Neuronal stem cell (in vitro differentiated cells): Measurements from ENCODE around the gene VPS51.
A peak's percentile ranks its signal among the peaks of the same experiment; 100 is the strongest.

Source experiments
- DNase-seq: peaks from one replicate; pipeline ENCODE4 v3.0.0-alpha.2; 2013; ENCODE audit warnings: low spot score
- H2AFZ ChIP-seq: one replicate; pipeline ENCODE4 v1.6.1; 2013; ENCODE audit warnings: mild to moderate bottlenecking, low read length, inconsistent platforms
- H2AK5ac ChIP-seq: 2 replicates; pipeline ENCODE4 v1.6.1; 2013; ENCODE audit warnings: low read depth, mild to moderate bottlenecking, inconsistent platforms, low read length, moderate library complexity, mixed read lengths
- H2BK120ac ChIP-seq: 2 replicates; pipeline ENCODE4 v1.6.1; 2013; ENCODE audit warnings: low read depth, mild to moderate bottlenecking, inconsistent platforms, low read length, moderate library complexity, mixed read lengths
- H2BK12ac ChIP-seq: one replicate; pipeline ENCODE4 v1.6.1; 2013; ENCODE audit warnings: low read length, inconsistent platforms
- H2BK15ac ChIP-seq: 2 replicates; pipeline ENCODE4 v1.6.1; 2013; ENCODE audit warnings: mild to moderate bottlenecking, low read length, inconsistent platforms, mixed read lengths
- H2BK5ac ChIP-seq: one replicate; pipeline ENCODE4 v1.6.1; 2013; ENCODE audit warnings: inconsistent platforms, mild to moderate bottlenecking, low read length, moderate library complexity
- H3K14ac ChIP-seq: one replicate; pipeline ENCODE4 v1.6.1; 2013; ENCODE audit warnings: low read length, inconsistent platforms
- H3K18ac ChIP-seq: 2 replicates; pipeline ENCODE4 v1.6.1; 2013; ENCODE audit warnings: low read length, inconsistent platforms
- H3K23ac ChIP-seq: 2 replicates; pipeline ENCODE4 v1.6.1; 2013; ENCODE audit warnings: low read depth, mild to moderate bottlenecking, mixed read lengths, low read length, inconsistent platforms; ENCODE audit not compliant: poor library complexity
- H3K27ac ChIP-seq: replicated peaks from 3 replicates; pipeline ENCODE4 v1.5.1; 2013; ENCODE audit warnings: low read length, inconsistent platforms
- H3K27me3 ChIP-seq, 3 experiments: 2 replicates each; pipeline ENCODE4 v1.6.1; 2013; ENCODE audit warnings: low read length in 3 of 3, mild to moderate bottlenecking in 2 of 3, inconsistent platforms in 1 of 3, low read depth in 1 of 3, mixed read lengths in 1 of 3, moderate library complexity in 1 of 3; ENCODE audit not compliant: control insufficient read depth in 3 of 3, insufficient read depth in 3 of 3
- H3K36me3 ChIP-seq, 2 donors: replicated peaks in 1 of 2; 2 replicates each; pipeline ENCODE4 v1.6.1; 2013; ENCODE audit warnings: low read length in 2 of 2; ENCODE audit not compliant: control insufficient read depth in 2 of 2, insufficient read depth in 2 of 2
- H3K4ac ChIP-seq: 2 replicates; pipeline ENCODE4 v1.6.1; 2013; ENCODE audit warnings: inconsistent platforms, mild to moderate bottlenecking, low read length, moderate library complexity
- H3K4me1 ChIP-seq, 2 donors: 1 replicate in 1 of 2; 2 replicates in 1 of 2; pipeline ENCODE4 v1.6.1; 2013; ENCODE audit warnings: low read length in 2 of 2, low read depth in 1 of 2; ENCODE audit not compliant: control insufficient read depth in 2 of 2, insufficient read depth in 1 of 2
- H3K4me2 ChIP-seq: one replicate; pipeline ENCODE4 v1.6.1; 2013; ENCODE audit warnings: mild to moderate bottlenecking, low read length, inconsistent platforms; ENCODE audit not compliant: insufficient read depth, poor library complexity, severe bottlenecking
- H3K4me3 ChIP-seq, 2 donors: 2 replicates each; pipeline ENCODE4 v1.5.1; 2013; ENCODE audit warnings: low read length in 2 of 2, mild to moderate bottlenecking in 2 of 2, inconsistent platforms in 1 of 2, moderate library complexity in 1 of 2
- H3K79me1 ChIP-seq: one replicate; pipeline ENCODE4 v1.6.1; 2013; ENCODE audit warnings: low read depth, mild to moderate bottlenecking, inconsistent platforms, low read length, moderate library complexity
- H3K9ac ChIP-seq: one replicate; pipeline ENCODE4 v1.6.1; 2013; ENCODE audit warnings: mild to moderate bottlenecking, low read depth, low read length, inconsistent platforms; ENCODE audit not compliant: poor library complexity
- H3K9me3 ChIP-seq, 2 donors: replicated peaks in 1 of 2; 2 replicates each; pipeline versions ENCODE3 to v1.6.1; 2013; ENCODE audit warnings: low read length in 2 of 2, mild to moderate bottlenecking in 2 of 2, inconsistent platforms in 1 of 2, low read depth in 1 of 2, mixed read lengths in 1 of 2, moderate library complexity in 1 of 2; ENCODE audit not compliant: control insufficient read depth in 2 of 2, insufficient read depth in 1 of 2
- H4K8ac ChIP-seq: one replicate; pipeline ENCODE4 v1.6.1; 2013; ENCODE audit warnings: low read depth, mild to moderate bottlenecking, inconsistent platforms, low read length, moderate library complexity
- H4K91ac ChIP-seq: one replicate; pipeline ENCODE4 v1.6.1; 2013; ENCODE audit warnings: low read length, low read depth, mild to moderate bottlenecking, inconsistent platforms; ENCODE audit not compliant: poor library complexity
- WGBS, 2 donors: extraction: QIAGEN DNeasy Blood & Tissue Kit; methylation state at CpG; one replicate each; pipeline ENCODE4 v1.1.7; 2013; ENCODE audit warnings: missing lambda C conversion rate in 2 of 2, mixed read lengths in 1 of 2; ENCODE audit not compliant: insufficient read length in 2 of 2, insufficient replicate concordance in 1 of 2; ENCODE audit errors: extremely low coverage in 2 of 2; 5-methylcytosine and 5-hydroxymethylcytosine counted together

Gene VPS51

DNA sequence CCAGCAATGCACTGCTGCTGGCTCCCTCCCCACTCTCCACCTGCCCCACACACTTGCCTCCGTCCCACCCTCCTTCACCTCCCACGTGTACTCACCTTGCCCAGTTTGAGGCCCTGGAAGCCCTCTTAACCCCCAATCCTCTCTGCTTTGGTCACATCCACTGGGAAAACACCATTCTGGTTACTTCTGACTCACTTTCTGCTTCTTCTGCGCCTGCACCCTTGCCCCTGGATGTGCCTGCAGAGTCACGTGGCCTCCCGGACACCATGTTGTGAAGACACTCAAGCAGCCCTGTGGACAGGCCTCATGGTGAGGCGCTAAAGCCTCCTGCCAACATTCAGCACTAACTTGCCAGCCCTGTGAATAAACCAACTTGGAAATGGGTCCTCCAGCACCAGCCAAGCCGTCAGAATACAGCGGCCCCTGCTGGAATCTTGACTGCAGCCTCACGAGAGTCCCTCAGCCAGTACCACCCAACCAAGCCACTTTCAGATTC is 35.1 kb upstream of the VPS51 start:
- no peak overlapping the region for H2BK120ac ChIP-seq
- no peak overlapping the region for H3K27ac ChIP-seq
- H3K27me3 ChIP-seq, result peaks cover 0 to 3% (median 0%) of the 10 kb centered on the region in 3 experiments
- H3K4me1 ChIP-seq, result no peaks in the 10 kb centered on the region
- no peak overlapping the region for H4K91ac ChIP-seq
- H3K4me2 ChIP-seq, result no peak overlapping the region
- no peak overlapping the region for H3K23ac ChIP-seq
- H3K14ac ChIP-seq, result no peak overlapping the region
- no peak overlapping the region for H2BK12ac ChIP-seq
- WGBS, 2 donors, result no CpG with 5 or more reads among the region's 9 CpGs
- H2AFZ ChIP-seq, result no peak overlapping the region
- H2AK5ac ChIP-seq, result peak overlapping the region; percentile 20
- H3K9ac ChIP-seq, result no peak overlapping the region
- no peak overlapping the region for H2BK15ac ChIP-seq
- peak overlapping the region; percentile 19 for H2BK5ac ChIP-seq
- no peak for DNase-seq
- peaks cover 3% of the 10 kb centered on the region for H3K79me1 ChIP-seq
- no peak overlapping the region for H3K4ac ChIP-seq
- H3K4me3 ChIP-seq, result no peak overlapping the region
- H3K36me3 ChIP-seq, result no peaks in the 10 kb centered on the region
- peak overlapping the region; percentile 7 for H4K8ac ChIP-seq
- no peaks in the 10 kb centered on the region for H3K9me3 ChIP-seq
- peak overlapping the region; percentile 78 for H3K18ac ChIP-seq

GRCh38 chr11:65063532-65063931 is 32.5 kb upstream of the VPS51 start:
- Histone ChIP-seq H4K8ac (no peak overlapping the region), H3K18ac (peak overlapping the region; percentile 9), H3K4me1 (peaks cover 9 to 11% of the 10 kb centered on the region in 2 donors), H2BK12ac (no peak overlapping the region), H2AFZ (no peak overlapping the region), H3K9me3 (no peaks in the 10 kb centered on the region), H2BK120ac (no peak overlapping the region), H3K27me3 (no peaks in the 10 kb centered on the region), H3K36me3 (no peaks in the 10 kb centered on the region), H3K27ac (no peak overlapping the region), H2BK15ac (no peak overlapping the region), H3K4me3 (no peak overlapping the region), H4K91ac (no peak overlapping the region), H3K4ac (no peak overlapping the region), H2AK5ac (no peak overlapping the region), H3K9ac (no peak overlapping the region), H3K4me2 (no peak overlapping the region), H3K23ac (no peak overlapping the region), H2BK5ac (no peak overlapping the region), H3K79me1 (no peaks in the 10 kb centered on the region), H3K14ac (no peak overlapping the region)
- WGBS, 2 donors, result no CpG with 5 or more reads among the region's 3 CpGs
- no peak for DNase-seq

GRCh38 chr11:65064847-65065240 is 31.2 kb upstream of the VPS51 start:
- H3K79me1 ChIP-seq, result no peaks in the 10 kb centered on the region
- H3K14ac ChIP-seq, result no peak overlapping the region
- no CpG with 5 or more reads among the region's 4 CpGs for WGBS, 2 donors
- H4K8ac ChIP-seq, result no peak overlapping the region
- no peaks in the 10 kb centered on the region for H3K9me3 ChIP-seq
- no peak overlapping the region for H3K4me2 ChIP-seq
- no peak overlapping the region for H2BK120ac ChIP-seq
- no peak overlapping the region for H3K4me3 ChIP-seq
- H3K4ac ChIP-seq, result no peak overlapping the region
- no peak overlapping the region for H2BK5ac ChIP-seq
- H3K27me3 ChIP-seq, result no peaks in the 10 kb centered on the region
- no peak overlapping the region for H2AFZ ChIP-seq
- no peak overlapping the region for H3K9ac ChIP-seq
- H2BK15ac ChIP-seq, result no peak overlapping the region
- H2AK5ac ChIP-seq, result no peak overlapping the region
- H4K91ac ChIP-seq, result no peak overlapping the region
- H3K18ac ChIP-seq, result no peak overlapping the region
- no peak overlapping the region for H3K23ac ChIP-seq
- H3K36me3 ChIP-seq, result no peaks in the 10 kb centered on the region
- peaks cover 9 to 11% of the 10 kb centered on the region in 2 donors for H3K4me1 ChIP-seq
- no peak overlapping the region for H3K27ac ChIP-seq
- H2BK12ac ChIP-seq, result no peak overlapping the region
- DNase-seq, result no peak

GRCh38 chr11:65065851-65066250 is 30.2 kb upstream of the VPS51 start:
- Histone ChIP-seq H3K9ac (no peak overlapping the region), H3K14ac (no peak overlapping the region), H3K9me3 (no peaks in the 10 kb centered on the region), H3K79me1 (no peaks in the 10 kb centered on the region), H3K23ac (peak overlapping the region; percentile 1), H3K18ac (no peak overlapping the region), H2AFZ (peak overlapping the region; percentile 83), H2BK120ac (no peak overlapping the region), H2BK5ac (no peak overlapping the region), H4K91ac (no peak overlapping the region), H2BK12ac (no peak overlapping the region), H3K36me3 (no peaks in the 10 kb centered on the region), H3K27me3 (no peaks in the 10 kb centered on the region), H3K4ac (no peak overlapping the region), H3K4me3 (no peak overlapping the region), H2BK15ac (peak overlapping the region; percentile 39), H4K8ac (no peak overlapping the region), H2AK5ac (peak overlapping the region; percentile 91), H3K27ac (no peak overlapping the region), H3K4me2 (no peak overlapping the region), H3K4me1 (peaks cover 9 to 11% of the 10 kb centered on the region in 2 donors)
- no peak for DNase-seq
- WGBS, 2 donors, result no CpG with 5 or more reads among the region's 7 CpGs
